HTR-8/SVneo (cell line): ENCODE results near the gene BAHCC1.

Experiments used
- DNase-seq: peaks from one replicate; pipeline ENCODE4 v3.0.0; 2011; ENCODE audit warnings: low spot score, mixed read lengths; ENCODE audit not compliant: insufficient read length
- FAIRE-seq: peaks from 2 replicates; lab custom pipeline; 2011; peaks lifted over from hg19 to GRCh38; lab: Jason Lieb, UNC

Gene BAHCC1

DNA sequence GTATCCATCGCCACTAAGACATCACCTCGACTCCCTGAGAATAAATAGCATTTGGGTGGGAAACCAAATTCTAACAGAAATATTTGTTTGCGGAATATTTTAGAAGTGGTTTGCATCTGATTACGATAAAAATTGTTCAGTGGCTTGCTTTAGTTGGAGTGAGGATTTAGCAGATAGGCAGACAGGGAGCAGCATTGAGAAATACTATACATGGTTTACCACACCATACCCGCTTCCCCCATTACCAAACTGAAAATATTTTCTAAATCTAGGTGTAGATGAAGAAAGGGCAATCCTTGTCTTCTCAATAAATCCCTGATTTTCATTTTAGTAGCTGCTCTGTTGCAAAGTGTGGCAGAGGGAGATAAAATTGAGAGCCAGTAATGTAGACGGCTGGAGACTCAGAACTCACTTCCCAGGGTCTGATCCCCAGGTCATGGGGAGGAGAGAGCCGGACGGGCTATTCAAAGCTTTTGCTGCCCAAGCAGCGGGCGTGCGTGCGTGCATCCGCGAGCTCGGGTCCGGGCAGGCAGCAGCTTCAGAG, 808 bp upstream of the BAHCC1 start:
- FAIRE-seq (no peak), DNase-seq (no peak)

- DNase-seq (no peak), FAIRE-seq (no peak)
These were observed 482 bp downstream of the BAHCC1 start for GRCh38 chr17:81395600-81396277.

- DNase-seq (no peak), FAIRE-seq (no peak)
These were observed 1.0 kb downstream of the BAHCC1 start for GRCh38 chr17:81396278-81396721.

DNA sequence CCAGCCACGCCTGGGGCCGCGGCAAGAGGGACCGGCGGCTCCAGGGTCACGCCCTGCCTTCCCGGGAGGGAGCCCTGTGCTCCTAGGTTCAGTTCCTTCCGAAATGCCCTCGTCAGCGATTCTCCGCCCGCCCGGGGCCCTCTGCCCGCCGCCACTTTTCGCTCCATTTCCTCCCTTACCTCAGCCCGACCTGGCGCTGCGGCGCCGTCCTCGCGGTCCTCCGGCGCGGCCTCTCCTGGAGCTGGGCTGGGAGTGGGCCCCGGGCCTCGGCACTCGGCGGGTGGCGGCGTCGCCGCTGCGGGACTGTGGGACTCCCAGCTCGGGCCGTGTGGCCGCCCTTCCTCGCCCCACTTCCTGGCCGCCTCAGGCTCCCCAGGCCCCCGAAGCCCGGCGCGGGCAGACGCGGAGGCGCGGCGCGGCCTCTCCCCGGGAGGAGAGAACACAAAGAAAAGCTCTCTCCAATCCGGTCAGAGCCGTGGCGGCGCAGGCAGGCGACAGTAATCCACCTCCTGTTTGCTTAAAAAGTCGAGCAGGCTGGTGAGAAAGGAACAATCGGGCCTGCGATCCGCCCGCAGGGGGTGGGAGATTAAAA, 1.6 kb downstream of the BAHCC1 start:
- DNase-seq (no peak), FAIRE-seq (no peak)

DNA sequence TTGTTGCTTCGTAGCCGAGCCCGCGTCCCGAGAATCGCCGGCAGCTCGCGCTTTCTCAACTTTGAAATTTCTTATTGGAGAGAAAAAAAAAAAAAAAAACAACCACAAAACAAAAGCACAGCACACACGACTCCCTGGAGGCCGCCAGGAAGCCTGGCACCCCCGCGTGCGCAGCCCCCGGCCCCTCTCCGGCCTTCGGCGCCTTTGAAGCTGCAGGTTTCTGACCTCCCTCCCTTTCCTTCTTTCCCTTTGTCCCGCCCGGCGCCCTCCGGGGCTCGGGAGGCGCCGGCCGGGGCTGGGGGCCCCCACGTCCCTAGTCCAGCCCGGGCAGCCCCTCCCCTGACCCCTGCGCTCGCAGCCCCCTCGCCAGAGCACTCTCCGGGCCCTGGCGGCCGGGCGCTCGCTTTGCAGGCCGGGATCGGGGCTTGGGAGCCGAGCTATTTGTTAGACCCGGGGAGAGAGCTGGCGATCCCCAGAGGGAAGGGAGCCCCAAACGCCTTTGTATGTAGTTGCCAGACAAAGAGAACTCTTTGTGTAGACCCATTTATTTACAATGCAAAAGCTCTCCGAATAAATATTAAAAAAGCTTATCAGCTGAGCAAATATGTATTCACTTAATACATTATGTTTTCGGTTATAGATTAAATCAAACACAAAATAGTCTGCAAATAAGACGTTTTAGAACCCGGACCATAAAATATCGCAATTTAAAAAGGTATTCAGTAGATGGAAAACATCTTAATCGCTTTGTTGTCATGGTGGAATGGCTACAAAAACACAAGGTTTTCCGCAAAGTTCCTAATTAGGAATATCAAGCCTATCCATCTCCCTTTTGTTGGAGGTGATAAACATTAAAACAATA, 2.3 kb downstream of the BAHCC1 start:
- DNase-seq (no peak), FAIRE-seq (no peak)

DNA sequence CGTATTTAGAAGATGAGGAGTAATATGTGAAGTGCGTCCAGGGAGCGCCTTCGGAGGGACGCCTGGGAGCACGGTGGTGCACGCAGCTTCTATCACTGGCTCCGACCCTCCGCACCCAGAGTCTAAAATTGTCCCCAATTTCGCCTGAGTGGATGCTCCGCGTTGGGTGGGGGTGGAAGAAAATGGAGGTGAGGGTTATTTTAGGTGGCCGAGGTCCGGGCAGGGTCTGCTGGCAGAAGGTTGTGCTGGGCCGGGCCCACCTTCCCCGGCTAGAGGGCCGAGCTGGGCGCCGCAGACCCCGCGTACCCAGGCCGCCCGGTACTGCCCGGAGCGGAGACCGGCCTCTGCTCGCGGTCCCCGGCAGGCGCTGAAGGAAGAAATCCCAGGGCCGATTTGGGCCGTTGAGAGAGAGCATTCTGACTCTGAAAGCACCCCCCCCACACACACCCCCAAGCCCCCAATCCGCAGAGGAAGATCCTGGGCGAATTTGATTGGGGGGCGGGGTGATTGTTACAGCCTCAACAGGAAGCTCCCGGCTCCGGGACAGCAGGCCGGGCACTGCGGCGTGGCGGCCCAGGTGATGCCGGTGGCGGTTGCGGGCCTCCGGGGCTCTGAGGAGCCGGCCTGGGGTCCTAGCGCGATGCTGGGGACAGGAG, 3.0 kb downstream of the BAHCC1 start:
- no peak for FAIRE-seq
- peak; percentile 41 for DNase-seq

GRCh38 chr17:81398832-81399411, 3.7 kb downstream of the BAHCC1 start:
- FAIRE-seq (no peak), DNase-seq (no peak)

GRCh38 chr17:81399481-81400153, 4.4 kb downstream of the BAHCC1 start:
- FAIRE-seq = no peak
- no peak for DNase-seq

DNA sequence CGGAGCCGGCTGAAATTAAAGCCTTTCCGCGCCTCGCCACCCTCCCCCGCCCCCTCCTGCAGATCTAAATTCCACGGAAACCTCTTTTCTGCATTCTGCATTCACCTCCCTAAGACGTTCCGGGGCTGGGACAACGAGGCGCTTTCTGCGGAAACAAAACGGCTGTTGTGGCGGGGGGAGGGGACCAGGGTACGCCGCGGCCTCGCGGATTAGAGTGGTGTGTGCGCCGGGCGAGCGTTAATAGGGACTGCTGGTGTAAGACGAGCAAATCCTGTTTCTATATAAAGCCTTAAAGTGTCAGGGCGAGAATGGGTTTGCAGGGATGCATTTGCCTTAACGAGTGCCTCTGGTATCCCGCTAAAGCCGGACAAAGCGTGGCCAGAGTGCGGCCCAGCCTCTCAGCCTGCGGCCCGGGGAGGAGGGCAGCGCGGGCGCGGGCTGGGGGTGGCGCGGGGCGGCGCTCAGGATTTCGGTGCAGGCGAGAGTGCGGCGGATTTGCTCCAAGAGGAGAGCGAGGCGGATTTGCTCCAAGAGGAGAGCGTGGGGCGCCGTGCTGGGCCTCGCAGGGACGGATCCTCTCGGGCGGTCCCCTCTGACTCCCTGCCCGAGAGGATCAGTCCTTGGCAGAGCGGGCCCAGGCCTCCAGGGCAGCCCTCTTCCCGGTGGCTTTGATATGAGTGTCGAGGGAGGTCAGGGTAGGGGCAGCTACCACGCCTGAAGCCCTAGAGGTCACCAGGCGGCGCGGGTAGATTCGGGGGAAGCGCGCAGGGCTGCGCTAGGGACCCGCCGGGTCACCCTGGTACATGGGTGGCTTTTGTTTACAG, 5.1 kb downstream of the BAHCC1 start:
- DNase-seq (no peak), FAIRE-seq (no peak)

GRCh38 chr17:81400996-81401722, 5.9 kb downstream of the BAHCC1 start:
- no peak for FAIRE-seq
- DNase-seq = no peak

DNA sequence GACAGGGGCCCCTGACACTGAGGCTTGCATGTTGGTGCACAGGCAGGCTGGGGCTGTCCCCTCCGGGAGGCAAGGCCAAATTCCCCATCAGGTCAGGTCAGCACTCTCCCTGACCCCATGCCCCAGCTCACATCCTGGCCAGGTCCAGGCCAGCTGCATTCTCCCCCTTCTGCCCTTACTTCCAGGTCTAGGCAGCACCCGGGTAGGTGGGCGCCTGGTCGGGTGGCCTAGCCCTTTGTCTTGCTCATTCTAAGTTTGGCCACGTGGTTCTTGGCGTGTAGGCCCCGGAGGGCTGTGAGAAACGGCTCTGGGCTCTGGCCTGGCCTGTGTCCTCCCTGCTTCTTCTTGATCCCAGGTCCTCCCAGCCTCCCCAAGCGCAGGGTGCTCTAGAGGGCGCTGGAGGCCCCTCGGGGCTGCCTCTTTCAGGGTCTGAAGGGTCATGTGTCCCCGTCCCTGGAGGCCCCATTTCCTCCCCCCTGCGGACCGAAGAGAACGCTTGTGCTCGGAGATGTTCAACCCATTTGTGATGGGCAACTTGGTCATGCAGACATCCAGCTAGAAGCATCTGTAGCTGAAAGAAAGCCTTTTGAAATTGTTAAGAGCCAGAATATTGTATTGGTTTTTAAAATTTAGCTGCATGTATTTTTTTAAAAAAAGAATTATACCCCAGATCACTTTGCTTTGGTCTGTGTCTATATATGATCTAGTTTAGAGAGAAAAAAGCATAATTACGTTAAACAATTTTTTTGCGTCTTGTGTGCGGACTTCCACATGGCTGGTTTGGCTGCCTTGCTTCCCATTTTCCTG, 6.7 kb downstream of the BAHCC1 start:
- DNase-seq (peak; percentile 52), FAIRE-seq (no peak)

DNA sequence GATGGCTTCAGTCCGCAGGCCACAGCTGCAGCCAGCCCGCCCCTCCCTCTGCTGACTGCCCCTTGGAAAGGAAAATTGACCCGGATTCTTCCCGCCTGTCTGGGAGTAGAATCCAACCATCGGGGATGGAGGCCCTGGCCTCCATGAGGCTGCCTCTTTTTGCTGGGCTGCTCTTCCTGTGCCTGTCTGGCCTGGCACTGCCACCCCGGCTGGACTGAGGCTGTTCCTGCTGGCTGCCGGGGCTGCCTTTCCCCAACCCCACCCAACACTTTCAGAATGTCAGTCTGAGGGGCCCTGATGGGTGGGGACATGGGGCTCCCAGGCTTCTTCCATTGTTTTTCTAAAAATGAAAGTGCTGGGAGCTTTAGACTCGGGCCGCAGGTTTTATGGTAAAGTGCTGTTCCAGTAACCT, 7.3 kb downstream of the BAHCC1 start:
- no peak for FAIRE-seq

GRCh38 chr17:81402981-81403467, 7.8 kb downstream of the BAHCC1 start:
- DNase-seq (no peak), FAIRE-seq (no peak)

More for the DNA sequence above, 7.3 kb downstream of the BAHCC1 start:
- no peak for DNase-seq

DNA sequence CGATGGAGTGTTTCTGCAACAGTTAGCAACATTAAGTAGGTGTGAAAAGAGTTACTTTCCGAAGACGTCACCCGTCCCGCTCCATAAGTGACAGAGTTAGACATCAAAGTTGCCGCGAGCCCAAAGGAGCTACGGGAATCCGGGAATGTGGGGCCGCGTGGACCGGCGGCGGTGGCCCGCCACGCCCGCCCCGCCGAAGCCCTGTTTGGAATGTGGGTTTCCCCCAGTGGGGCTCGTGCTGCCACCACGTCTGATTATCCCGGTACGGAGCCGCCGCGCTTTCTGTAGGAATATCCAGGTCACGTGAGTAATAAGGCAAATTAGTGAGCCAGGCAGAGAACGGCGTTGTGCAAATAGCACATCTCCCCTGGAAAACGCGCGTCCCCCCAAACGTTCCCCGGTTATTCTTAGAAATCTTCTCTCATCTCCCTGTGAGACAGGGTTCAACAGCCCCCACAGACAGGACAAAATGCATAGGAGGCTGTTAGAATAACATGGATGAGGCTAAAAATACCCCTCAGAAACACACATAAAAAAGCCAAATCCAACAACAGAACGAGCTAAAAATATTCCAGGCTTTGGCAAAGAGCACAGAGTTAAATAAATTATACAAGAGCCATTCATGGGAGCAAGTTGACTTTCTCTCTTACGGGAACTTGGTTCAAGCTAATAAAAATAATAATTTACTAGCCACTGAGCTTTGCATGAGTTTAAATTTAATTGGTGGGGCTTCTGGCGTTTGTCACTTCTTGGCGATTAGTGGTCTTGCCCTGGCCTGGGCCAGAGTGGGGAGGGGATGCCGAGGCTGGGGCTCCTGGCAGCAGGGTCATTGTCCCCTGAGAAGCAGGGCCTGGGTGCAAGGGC, 8.6 kb downstream of the BAHCC1 start:
- no peak for DNase-seq
- no peak for FAIRE-seq

- no peak for FAIRE-seq
- no peak for DNase-seq
These were observed 9.4 kb downstream of the BAHCC1 start for GRCh38 chr17:81404558-81405165.

DNA sequence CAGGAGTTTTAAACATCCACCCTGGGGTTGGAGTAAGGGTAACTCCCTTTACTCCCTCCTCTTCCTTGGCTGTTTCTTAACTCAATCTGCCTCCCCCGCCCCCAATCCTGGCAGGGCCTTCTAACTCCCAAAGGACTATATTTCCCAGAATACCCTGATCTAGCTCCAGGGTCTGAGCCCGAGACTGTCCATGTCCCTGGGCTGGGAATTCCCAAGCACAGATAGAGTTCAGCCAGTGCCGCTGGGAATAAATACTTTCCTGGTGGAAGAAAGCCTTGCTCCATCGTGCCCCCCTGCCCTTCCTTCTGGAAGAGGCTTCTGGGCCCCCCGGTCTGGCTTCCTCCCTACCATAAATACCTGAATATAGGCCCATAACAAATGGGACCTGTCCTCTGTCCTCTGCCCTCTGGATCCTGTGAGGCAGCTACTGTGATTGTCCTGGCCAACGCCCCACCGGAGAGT, 10.2 kb downstream of the BAHCC1 start:
- FAIRE-seq = no peak
- no peak for DNase-seq
